ENCODE measurements around the gene ERBB4.

Gene ERBB4

GRCh38 chr2:211367293-211367692 lies 1171.3 kb downstream of the ERBB4 start:
- ATAC-seq (replicated peaks) (no peak), DNase-seq (no peak)
- H3K4me3 Mint-ChIP-seq = no peak overlapping the region
- no peaks in the 10 kb centered on the region for H3K36me3 Mint-ChIP-seq (ENCODE audit: insufficient read depth)
- no peaks in the 10 kb centered on the region for H3K4me1 Mint-ChIP-seq (ENCODE audit: low read depth in 2 of 2)
- H3K27me3 Mint-ChIP-seq = no peaks in the 10 kb centered on the region
- peaks cover 7 to 11% of the 10 kb centered on the region in 2 donors for H3K9me3 Mint-ChIP-seq
- no peak overlapping the region for H3K27ac Mint-ChIP-seq

- Mint-ChIP-seq H3K4me3 (no peak overlapping the region), H3K36me3 (ENCODE audit: insufficient read depth) (no peaks in the 10 kb centered on the region), H3K27me3 (no peaks in the 10 kb centered on the region), H3K27ac (no peak overlapping the region), H3K4me1 (ENCODE audit: low read depth in 2 of 2) (no peaks in the 10 kb centered on the region), H3K9me3 (peaks cover 4 to 9% of the 10 kb centered on the region in 2 donors)
- ATAC-seq (replicated peaks) = no peak
- no peak for DNase-seq
Observed at GRCh38 chr2:211364911-211365310, 1173.7 kb downstream of the ERBB4 start.

GRCh38 chr2:211361383-211361782 lies 1177.2 kb downstream of the ERBB4 start:
- H3K4me3 Mint-ChIP-seq = no peak overlapping the region
- H3K9me3 Mint-ChIP-seq = peaks cover 2 to 25% of the 10 kb centered on the region in 2 donors
- DNase-seq (no peak), ATAC-seq (replicated peaks) (no peak)
- H3K27ac Mint-ChIP-seq = no peak overlapping the region
- H3K27me3 Mint-ChIP-seq = no peaks in the 10 kb centered on the region
- no peaks in the 10 kb centered on the region for H3K4me1 Mint-ChIP-seq (ENCODE audit: low read depth in 2 of 2)
- H3K36me3 Mint-ChIP-seq (ENCODE audit: insufficient read depth) = no peaks in the 10 kb centered on the region

GRCh38 chr2:211359347-211359746 lies 1179.3 kb downstream of the ERBB4 start:
- H3K4me1 Mint-ChIP-seq (ENCODE audit: low read depth in 2 of 2) = no peaks in the 10 kb centered on the region
- DNase-seq (no peak), ATAC-seq (replicated peaks) (no peak)
- H3K36me3 Mint-ChIP-seq (ENCODE audit: insufficient read depth) = no peaks in the 10 kb centered on the region
- H3K27ac Mint-ChIP-seq = no peak overlapping the region
- no peaks in the 10 kb centered on the region for H3K27me3 Mint-ChIP-seq
- no peak overlapping the region for H3K4me3 Mint-ChIP-seq
- H3K9me3 Mint-ChIP-seq = peaks cover 2 to 25% of the 10 kb centered on the region in 2 donors

- Mint-ChIP-seq H3K4me3 (no peak overlapping the region), H3K27ac (no peak overlapping the region)
Observed at GRCh38 chr2:211358504-211358903, 1180.1 kb downstream of the ERBB4 start.

GRCh38 chr2:211354481-211354880 lies 1184.1 kb downstream of the ERBB4 start:
- no peaks in the 10 kb centered on the region for H3K27me3 Mint-ChIP-seq
- H3K36me3 Mint-ChIP-seq (ENCODE audit: insufficient read depth) = no peaks in the 10 kb centered on the region
- no peak overlapping the region for H3K27ac Mint-ChIP-seq
- H3K4me1 Mint-ChIP-seq (ENCODE audit: low read depth in 2 of 2) = no peaks in the 10 kb centered on the region
- no peak for ATAC-seq (replicated peaks)
- peaks cover 0 to 15% of the 10 kb centered on the region in 2 donors for H3K9me3 Mint-ChIP-seq
- no peak overlapping the region for H3K4me3 Mint-ChIP-seq
- DNase-seq = no peak

More at GRCh38 chr2:211358504-211358903, 1180.1 kb downstream of the ERBB4 start:
- peaks cover 0 to 25% of the 10 kb centered on the region in 2 donors for H3K9me3 Mint-ChIP-seq
- no peaks in the 10 kb centered on the region for H3K36me3 Mint-ChIP-seq (ENCODE audit: insufficient read depth)
- no peak for ATAC-seq (replicated peaks)
- no peaks in the 10 kb centered on the region for H3K4me1 Mint-ChIP-seq (ENCODE audit: low read depth in 2 of 2)
- DNase-seq = no peak
- no peaks in the 10 kb centered on the region for H3K27me3 Mint-ChIP-seq

- Mint-ChIP-seq H3K36me3 (ENCODE audit: insufficient read depth) (no peaks in the 10 kb centered on the region), H3K27me3 (no peaks in the 10 kb centered on the region), H3K9me3 (peaks cover 0 to 9% of the 10 kb centered on the region in 2 donors), H3K27ac (no peak overlapping the region), H3K4me3 (no peak overlapping the region), H3K4me1 (ENCODE audit: low read depth in 2 of 2) (no peaks in the 10 kb centered on the region)
- DNase-seq (no peak), ATAC-seq (replicated peaks) (no peak)
Observed at GRCh38 chr2:211351987-211352386, 1186.6 kb downstream of the ERBB4 start.

- H3K27ac Mint-ChIP-seq = no peak overlapping the region
- no peaks in the 10 kb centered on the region for H3K36me3 Mint-ChIP-seq (ENCODE audit: insufficient read depth)
- H3K4me3 Mint-ChIP-seq = no peak overlapping the region
- DNase-seq (no peak), ATAC-seq (replicated peaks) (no peak)
- H3K4me1 Mint-ChIP-seq (ENCODE audit: low read depth in 2 of 2) = no peaks in the 10 kb centered on the region
- peaks cover 0 to 10% of the 10 kb centered on the region in 2 donors for H3K9me3 Mint-ChIP-seq
- no peaks in the 10 kb centered on the region for H3K27me3 Mint-ChIP-seq
Observed at GRCh38 chr2:211349031-211349430, 1189.6 kb downstream of the ERBB4 start.

GRCh38 chr2:211347328-211347727 lies 1191.3 kb downstream of the ERBB4 start:
- DNase-seq (no peak), ATAC-seq (replicated peaks) (no peak)
- H3K27me3 Mint-ChIP-seq = no peaks in the 10 kb centered on the region
- H3K4me3 Mint-ChIP-seq = no peak overlapping the region
- H3K4me1 Mint-ChIP-seq (ENCODE audit: low read depth in 2 of 2) = no peaks in the 10 kb centered on the region
- peaks cover 0 to 10% of the 10 kb centered on the region in 2 donors for H3K9me3 Mint-ChIP-seq
- no peaks in the 10 kb centered on the region for H3K36me3 Mint-ChIP-seq (ENCODE audit: insufficient read depth)
- no peak overlapping the region for H3K27ac Mint-ChIP-seq

GRCh38 chr2:211344289-211344688 lies 1194.3 kb downstream of the ERBB4 start:
- no peak for DNase-seq
- Mint-ChIP-seq H3K9me3 (peaks cover 0 to 10% of the 10 kb centered on the region in 2 donors), H3K27ac (no peak overlapping the region), H3K4me1 (ENCODE audit: low read depth in 2 of 2) (no peaks in the 10 kb centered on the region), H3K36me3 (ENCODE audit: insufficient read depth) (no peaks in the 10 kb centered on the region), H3K4me3 (no peak overlapping the region), H3K27me3 (no peaks in the 10 kb centered on the region)
- no peak for ATAC-seq (replicated peaks)

GRCh38 chr2:211333377-211333776 lies 1205.2 kb downstream of the ERBB4 start:
- ATAC-seq (replicated peaks) (no peak), DNase-seq (no peak)
- Mint-ChIP-seq H3K27ac (no peak overlapping the region), H3K4me3 (no peak overlapping the region), H3K36me3 (ENCODE audit: insufficient read depth) (no peaks in the 10 kb centered on the region), H3K27me3 (no peaks in the 10 kb centered on the region), H3K9me3 (peaks cover 0 to 8% of the 10 kb centered on the region in 2 donors), H3K4me1 (ENCODE audit: low read depth in 2 of 2) (no peaks in the 10 kb centered on the region)

- Mint-ChIP-seq H3K4me1 (ENCODE audit: low read depth in 2 of 2) (no peaks in the 10 kb centered on the region), H3K27ac (no peak overlapping the region), H3K9me3 (peaks cover 0 to 8% of the 10 kb centered on the region in 2 donors), H3K36me3 (ENCODE audit: insufficient read depth) (no peaks in the 10 kb centered on the region), H3K27me3 (no peaks in the 10 kb centered on the region), H3K4me3 (no peak overlapping the region)
- DNase-seq = no peak
- ATAC-seq (replicated peaks) = no peak
Observed at GRCh38 chr2:211331736-211332135, 1206.9 kb downstream of the ERBB4 start.

GRCh38 chr2:211329882-211330281 lies 1208.7 kb downstream of the ERBB4 start:
- Mint-ChIP-seq H3K27ac (no peak overlapping the region), H3K9me3 (peaks cover 0 to 6% of the 10 kb centered on the region in 2 donors), H3K4me3 (no peak overlapping the region), H3K4me1 (ENCODE audit: low read depth in 2 of 2) (no peaks in the 10 kb centered on the region), H3K36me3 (ENCODE audit: insufficient read depth) (no peaks in the 10 kb centered on the region), H3K27me3 (no peaks in the 10 kb centered on the region)
- DNase-seq = no peak
- ATAC-seq (replicated peaks) = no peak

GRCh38 chr2:211329421-211329820 lies 1209.2 kb downstream of the ERBB4 start:
- no peak overlapping the region for H3K27ac Mint-ChIP-seq
- no peak for DNase-seq
- no peak overlapping the region for H3K4me3 Mint-ChIP-seq
- ATAC-seq (replicated peaks) = no peak
- no peaks in the 10 kb centered on the region for H3K36me3 Mint-ChIP-seq (ENCODE audit: insufficient read depth)
- H3K9me3 Mint-ChIP-seq = peaks cover 0 to 7% of the 10 kb centered on the region in 2 donors
- H3K27me3 Mint-ChIP-seq = no peaks in the 10 kb centered on the region
- no peaks in the 10 kb centered on the region for H3K4me1 Mint-ChIP-seq (ENCODE audit: low read depth in 2 of 2)

GRCh38 chr2:211328126-211328525 lies 1210.5 kb downstream of the ERBB4 start:
- H3K36me3 Mint-ChIP-seq (ENCODE audit: insufficient read depth) = no peaks in the 10 kb centered on the region
- ATAC-seq (replicated peaks) (no peak), DNase-seq (no peak)
- H3K27me3 Mint-ChIP-seq = no peaks in the 10 kb centered on the region
- H3K4me1 Mint-ChIP-seq (ENCODE audit: low read depth in 2 of 2) = no peaks in the 10 kb centered on the region
- H3K4me3 Mint-ChIP-seq = no peak overlapping the region
- no peak overlapping the region for H3K27ac Mint-ChIP-seq
- H3K9me3 Mint-ChIP-seq = peaks cover 0 to 8% of the 10 kb centered on the region in 2 donors
